AG08395 (cell line): ENCODE measurements around the gene RARB.
A peak's percentile ranks its signal among the peaks of the same experiment; 100 is the strongest.

Source experiments
- DNase-seq: peaks from one replicate; pipeline ENCODE4 v3.0.0; 2012; ENCODE audit warnings: mixed read lengths, low spot score

The RARB gene

GRCh38 chr3:25604107-25604805 is 176.2 kb downstream of the RARB start:
- DNase-seq = peak; percentile 59

GRCh38 chr3:25610167-25610566 is 182.1 kb downstream of the RARB start:
- no peak for DNase-seq

GRCh38 chr3:25610779-25611178 is 182.7 kb downstream of the RARB start:
- no peak for DNase-seq

- no peak for DNase-seq
These were observed 183.1 kb downstream of the RARB start for GRCh38 chr3:25611193-25611592.

GRCh38 chr3:25618028-25618427 is 190.0 kb downstream of the RARB start:
- DNase-seq = no peak

- no peak for DNase-seq
These were observed 191.3 kb downstream of the RARB start for GRCh38 chr3:25619382-25619781.

GRCh38 chr3:25620493-25620892 is 192.4 kb downstream of the RARB start:
- DNase-seq = no peak

- DNase-seq = no peak
These were observed 193.0 kb downstream of the RARB start for GRCh38 chr3:25621087-25621486.

GRCh38 chr3:25631989-25632388 is 203.9 kb downstream of the RARB start:
- DNase-seq = no peak

- no peak for DNase-seq
These were observed 205.9 kb downstream of the RARB start for GRCh38 chr3:25633919-25634318.

GRCh38 chr3:25635038-25635437 is 207.0 kb downstream of the RARB start:
- no peak for DNase-seq
